ENCODE data around the gene RNF212B.

The RNF212B gene

DNA sequence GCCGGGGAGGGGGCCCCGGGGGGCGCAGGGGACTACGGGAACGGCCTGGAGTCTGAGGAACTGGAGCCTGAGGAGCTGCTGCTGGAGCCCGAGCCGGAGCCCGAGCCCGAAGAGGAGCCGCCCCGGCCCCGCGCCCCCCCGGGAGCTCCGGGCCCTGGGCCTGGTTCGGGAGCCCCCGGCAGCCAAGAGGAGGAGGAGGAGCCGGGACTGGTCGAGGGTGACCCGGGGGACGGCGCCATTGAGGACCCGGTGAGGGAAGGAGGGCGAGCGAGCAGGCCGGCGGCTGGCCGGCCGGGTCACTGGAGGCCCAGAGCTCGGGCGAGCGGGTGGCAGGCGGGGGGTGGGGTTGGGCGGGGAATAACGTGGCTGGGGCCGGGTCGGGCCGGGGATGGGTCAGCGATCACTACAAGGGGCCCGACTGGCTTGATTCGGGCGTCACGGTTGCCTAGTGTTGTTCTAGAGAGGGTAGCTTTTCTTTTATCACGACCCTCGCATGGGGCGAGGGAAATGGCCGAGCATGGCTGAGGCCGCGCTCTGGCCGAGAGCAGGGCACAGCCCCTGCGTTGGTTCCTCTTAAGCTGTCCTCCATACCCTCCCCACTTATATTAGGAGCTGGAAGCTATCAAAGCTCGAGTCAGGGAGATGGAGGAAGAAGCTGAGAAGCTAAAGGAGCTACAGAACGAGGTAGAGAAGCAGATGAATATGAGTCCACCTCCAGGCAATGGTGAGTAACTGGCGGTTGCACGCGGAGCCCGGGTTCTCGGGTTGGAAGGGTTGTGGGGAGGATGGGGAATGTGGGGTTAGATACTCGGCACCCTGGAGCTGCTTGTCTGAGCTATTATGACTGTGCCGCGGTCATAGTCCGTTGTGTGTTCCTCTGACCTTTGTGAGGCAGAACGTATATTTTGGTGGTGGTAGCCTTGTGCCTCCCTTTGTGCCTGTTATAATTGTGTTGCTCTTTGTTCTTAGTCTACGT is 84.1 kb downstream of the RNF212B start:
- DNase-seq = peak; percentile 56

Data from DMS53 (cell line).